Epithelial cell of umbilical artery (primary cell): ENCODE data around the gene OSBPL9. TPM values are rescaled to one million over a fixed set of nuclear protein-coding genes. Genes with fewer than 3 reads are reported as not detected.

Experiments
- total RNA-seq: library from RNA; depleted of rRNA; stranded (reverse); fragments of >200 nt; gene quantifications from 2 replicates; pipeline ENCODE4 v1.2.3, GENCODE V29; 2014

The OSBPL9 gene
- 94.8 and 112 TPM in 2 replicates for total RNA-seq

DNA sequence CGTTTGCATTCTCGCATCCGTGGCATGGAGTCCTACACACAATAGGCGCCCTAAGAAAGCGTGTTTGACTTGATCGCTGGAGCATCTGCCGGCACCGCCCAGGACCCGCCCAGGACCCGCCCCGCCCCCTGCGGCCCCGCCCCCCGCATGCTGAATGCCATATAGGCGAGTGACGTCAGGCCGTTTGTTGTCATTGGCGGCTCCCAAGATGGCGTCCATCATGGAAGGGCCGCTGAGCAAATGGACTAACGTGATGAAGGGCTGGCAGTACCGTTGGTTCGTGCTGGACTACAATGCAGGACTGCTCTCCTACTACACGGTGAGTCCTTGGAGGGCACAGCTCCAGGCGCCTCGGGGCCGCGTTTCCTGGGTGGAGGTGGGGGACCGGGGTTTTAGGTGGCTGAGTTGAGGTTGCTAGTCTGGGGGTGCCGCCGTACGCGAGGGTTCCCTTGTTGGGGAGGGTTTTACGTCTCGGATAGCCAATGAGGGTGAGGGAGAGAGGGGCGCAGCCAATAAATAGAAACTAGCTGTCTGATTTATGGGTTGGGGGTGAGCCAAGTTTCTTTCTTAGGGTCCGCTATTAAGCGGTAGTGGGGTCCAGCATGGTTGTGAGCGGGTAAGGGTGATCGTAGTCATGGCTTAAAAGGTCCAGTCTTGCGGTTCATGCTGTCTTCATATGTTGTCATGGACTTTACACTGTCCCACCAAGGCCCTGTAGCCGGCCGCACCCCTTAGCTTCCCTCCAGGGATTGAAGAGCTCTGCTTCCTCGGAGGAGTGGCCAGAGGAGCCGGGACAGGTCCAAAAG lies at the start of gene OSBPL9:
Gene OSBPL9 (plus strand): TSS at position 190 of the 806 bp plus-strand sequence. CDS start 19 bp downstream, at position 209.

Other genes starting within 250 kb of the OSBPL9 start
- 40.0 and 47.1 TPM in 2 replicates for gene EPS15, start 97.8 kb upstream of the OSBPL9 start, total RNA-seq